Neural progenitor cell (in vitro differentiated cells): ENCODE data around the gene TMEM176A.

Source experiments
- CTCF ChIP-seq: fragments of 200-600 bp; sonication (generic); IDR thresholded peaks from 2 replicates; pipeline ENCODE4 v1.5.1; 2017; ENCODE audit warnings: antibody characterized with exemption, mild to moderate bottlenecking
- EZH2 ChIP-seq: fragments of 200-600 bp; sonication (generic); IDR thresholded peaks from 2 replicates; pipeline ENCODE4 v1.6.1; 2017; ENCODE audit warnings: antibody characterized with exemption, mild to moderate bottlenecking, moderate library complexity

DNA sequence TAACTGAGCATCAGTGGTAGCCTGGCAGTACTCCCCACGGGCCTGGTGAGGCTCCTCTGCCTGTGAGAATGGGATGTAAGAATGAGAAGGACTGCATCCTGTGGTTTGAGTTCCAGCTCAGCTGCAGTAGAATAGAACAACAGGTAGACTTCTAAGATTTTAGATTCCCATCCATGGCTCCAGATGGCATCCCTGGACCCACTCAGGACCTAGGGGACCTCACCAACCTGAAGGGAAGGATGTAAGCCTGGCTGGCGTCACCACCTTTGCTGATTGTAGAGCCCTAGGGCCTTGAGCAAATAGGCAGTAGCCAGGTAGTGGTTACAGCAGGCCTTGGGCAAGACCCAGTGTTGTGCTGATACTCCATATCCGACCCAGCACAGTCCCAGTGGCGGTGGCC, 42.1 kb downstream of the TMEM176A start:
- TF ChIP-seq CTCF (no peak), EZH2 (no peak)
